GM12875 (cell line): ENCODE measurements around the gene TARBP1.

Source experiments
- H3K4me3 ChIP-seq: one replicate; pipeline ENCODE4 v1.5.1; 2011; ENCODE audit warnings: low read depth, low read length, control low read depth
- TF ChIP-seq, protein P1 (sequence below): IDR thresholded peaks from 2 replicates; pipeline ENCODE4 v1.5.1; 2011; ENCODE audit warnings: low read depth, mild to moderate bottlenecking, control low read depth, inconsistent platforms, low read length, moderate library complexity, borderline replicate concordance; ENCODE audit not compliant: insufficient read depth

The TARBP1 gene

DNA sequence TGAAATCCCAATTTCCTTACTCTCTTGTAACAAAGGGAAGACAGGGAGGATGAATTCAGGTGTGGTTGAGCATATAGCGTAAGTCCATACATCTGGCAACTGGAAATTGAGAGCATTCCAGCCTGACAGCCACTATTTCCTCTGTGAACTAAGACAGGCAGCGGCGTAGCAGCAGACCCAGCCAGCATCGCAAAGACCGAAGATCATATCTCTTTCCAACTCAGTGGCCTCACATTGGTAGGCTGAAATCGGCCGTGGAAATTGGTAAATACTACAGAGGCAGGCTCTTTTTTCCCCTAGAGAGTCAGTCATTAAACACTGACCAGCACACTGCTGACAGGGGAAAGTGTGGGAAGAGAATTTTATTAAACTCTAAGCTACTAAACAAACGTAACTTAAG lies 43.4 kb downstream of the TARBP1 start:
- TF ChIP-seq, protein P1, sequence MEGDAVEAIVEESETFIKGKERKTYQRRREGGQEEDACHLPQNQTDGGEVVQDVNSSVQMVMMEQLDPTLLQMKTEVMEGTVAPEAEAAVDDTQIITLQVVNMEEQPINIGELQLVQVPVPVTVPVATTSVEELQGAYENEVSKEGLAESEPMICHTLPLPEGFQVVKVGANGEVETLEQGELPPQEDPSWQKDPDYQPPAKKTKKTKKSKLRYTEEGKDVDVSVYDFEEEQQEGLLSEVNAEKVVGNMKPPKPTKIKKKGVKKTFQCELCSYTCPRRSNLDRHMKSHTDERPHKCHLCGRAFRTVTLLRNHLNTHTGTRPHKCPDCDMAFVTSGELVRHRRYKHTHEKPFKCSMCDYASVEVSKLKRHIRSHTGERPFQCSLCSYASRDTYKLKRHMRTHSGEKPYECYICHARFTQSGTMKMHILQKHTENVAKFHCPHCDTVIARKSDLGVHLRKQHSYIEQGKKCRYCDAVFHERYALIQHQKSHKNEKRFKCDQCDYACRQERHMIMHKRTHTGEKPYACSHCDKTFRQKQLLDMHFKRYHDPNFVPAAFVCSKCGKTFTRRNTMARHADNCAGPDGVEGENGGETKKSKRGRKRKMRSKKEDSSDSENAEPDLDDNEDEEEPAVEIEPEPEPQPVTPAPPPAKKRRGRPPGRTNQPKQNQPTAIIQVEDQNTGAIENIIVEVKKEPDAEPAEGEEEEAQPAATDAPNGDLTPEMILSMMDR: no peak
- H3K4me3 ChIP-seq: no peak overlapping the region

DNA sequence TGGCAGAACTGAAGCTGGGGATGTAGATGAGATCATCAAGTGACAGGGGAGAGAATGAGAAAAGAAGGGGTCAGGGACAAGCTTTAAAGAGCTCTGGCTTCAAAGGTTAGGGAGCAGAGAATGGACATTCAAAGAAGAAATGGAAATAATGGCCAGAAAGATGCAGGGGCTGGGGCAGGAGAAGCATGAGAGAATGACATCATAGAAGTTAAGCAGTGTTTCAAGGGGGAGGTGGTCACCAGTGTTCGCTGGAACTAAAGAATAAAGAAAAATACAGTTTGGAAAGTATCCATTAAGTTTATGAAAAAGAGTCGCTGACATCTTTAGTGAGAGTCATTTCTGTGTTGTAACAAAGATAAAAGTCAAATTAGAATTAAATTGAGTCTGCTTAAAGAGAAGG lies 44.3 kb downstream of the TARBP1 start:
- TF ChIP-seq, protein P1: no peak
- no peak overlapping the region for H3K4me3 ChIP-seq

DNA sequence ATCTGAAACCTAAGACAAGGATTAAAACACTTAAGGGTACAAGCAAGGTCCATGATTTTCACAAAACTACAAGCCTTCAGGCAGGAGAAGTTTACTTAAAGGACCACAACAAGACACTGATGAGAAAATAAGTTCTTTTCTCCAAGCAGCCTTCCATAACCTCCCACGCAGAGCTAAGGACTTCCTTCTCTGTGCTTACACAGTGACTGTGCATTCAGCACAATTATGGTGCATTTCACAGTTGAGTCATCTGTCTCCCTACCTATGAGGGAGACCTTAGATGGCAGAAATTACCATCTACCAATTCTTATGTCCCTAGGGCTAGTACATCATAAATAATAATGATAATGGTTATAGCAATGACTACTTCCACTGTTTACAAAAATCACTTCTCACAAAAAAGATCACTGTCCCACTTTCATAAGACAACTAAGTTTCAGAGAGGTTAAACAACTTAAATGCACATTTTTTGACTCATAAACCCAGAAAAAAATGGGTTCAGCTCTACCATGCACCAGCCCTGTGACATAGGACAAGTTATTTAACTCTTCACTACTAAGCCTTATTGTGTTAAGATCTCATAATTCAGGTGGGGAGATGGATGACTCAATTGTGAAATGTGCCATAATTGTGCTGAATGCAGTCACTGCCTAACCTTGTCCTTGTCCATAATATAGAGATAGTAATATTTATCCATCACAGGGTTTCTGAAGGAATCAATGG lies 45.3 kb downstream of the TARBP1 start:
- H3K4me3 ChIP-seq: no peak overlapping the region
- TF ChIP-seq, protein P1: no peak

DNA sequence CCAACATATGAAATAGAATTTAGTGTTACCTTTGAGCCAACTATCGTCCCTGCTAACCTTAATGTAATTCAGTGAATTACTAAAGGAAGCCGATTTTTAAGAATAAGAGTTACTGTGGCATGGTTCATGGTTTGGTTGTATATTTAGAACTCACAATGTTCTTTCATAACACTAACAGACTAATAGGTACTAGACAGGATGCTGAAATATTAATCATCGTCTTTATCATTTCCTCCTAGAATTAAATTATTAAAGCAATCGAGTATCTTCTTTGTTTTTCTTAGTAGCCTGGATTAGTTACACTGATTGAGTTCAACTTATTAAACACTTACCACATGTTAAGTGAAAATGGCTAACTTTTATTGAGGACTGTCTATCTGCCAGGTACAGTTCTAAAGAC lies 47.7 kb downstream of the TARBP1 start:
- TF ChIP-seq, protein P1: no peak
- H3K4me3 ChIP-seq: no peak overlapping the region

DNA sequence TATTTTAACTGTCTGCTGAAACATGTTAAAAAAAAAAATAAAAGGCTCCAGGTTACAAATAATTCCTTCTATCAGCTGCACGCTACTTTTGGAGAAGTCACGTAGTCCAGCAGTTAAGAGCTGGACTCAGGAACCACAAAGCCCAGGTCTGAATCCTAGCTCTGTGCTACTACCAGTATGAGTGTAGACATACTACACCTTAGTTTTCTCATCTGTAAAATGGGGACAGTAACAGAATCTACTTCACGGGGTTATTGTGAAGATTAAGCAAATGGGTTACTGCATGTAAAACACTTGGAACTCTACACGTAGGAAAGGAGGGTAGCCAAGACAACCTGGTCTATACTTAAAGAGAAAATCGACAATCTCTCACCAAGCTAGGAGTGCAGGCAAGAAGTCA lies 48.3 kb downstream of the TARBP1 start:
- no peak overlapping the region for H3K4me3 ChIP-seq
- TF ChIP-seq, protein P1: no peak

DNA sequence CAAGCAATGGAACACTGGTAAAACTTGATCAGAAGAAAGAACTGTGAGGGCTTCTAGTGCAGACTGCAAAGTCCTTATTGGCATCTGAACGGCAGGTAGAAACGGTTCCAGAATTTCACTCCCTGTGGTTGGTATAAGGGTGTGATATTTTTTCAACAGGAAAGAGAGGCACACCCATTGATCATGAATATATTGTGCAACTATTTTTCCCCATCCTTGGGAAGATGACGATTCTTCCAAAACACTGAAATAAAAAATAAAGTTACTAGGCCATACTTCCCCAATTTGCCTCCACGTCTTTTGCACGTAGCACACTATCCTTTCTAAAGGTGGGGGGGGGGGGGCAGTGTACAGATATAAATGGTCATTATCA lies 49.6 kb downstream of the TARBP1 start:
- no peak overlapping the region for H3K4me3 ChIP-seq
- TF ChIP-seq, protein P1: no peak

DNA sequence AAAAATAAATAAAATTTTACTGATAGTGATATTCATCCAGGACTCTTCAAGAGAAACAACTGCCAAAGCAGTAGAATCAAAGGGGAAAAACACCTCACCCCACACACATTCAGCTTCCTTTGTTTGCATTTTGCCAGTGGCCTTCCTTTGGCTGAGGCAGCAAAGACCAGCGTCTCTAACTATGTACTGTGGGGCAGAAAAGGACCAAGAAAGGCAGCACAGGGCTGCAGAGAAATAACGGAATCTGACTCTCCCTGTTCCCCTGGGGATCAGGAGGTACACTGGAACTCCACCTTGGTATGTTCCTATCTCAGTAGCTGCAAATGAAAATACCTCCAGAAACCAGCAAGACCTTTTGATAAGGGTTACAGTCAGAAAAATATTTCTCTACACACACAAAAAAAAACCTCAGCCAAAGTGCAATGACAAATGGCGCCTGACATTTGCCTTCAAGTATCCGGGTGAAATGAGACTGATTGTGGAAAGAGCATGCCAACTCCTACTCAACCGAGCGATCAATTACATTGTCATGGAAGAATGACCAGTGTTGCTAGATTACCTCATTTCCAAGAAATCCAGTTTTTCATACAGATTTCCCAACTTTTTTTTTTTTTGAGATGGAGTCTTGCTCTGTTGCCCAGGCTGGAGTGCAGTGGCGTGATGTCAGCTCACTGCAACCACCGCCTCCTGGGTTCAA lies 50.9 kb downstream of the TARBP1 start:
- no peak overlapping the region for H3K4me3 ChIP-seq
- TF ChIP-seq, protein P1: no peak
